ENCODE data around the gene CRYAB. TPM values are rescaled to one million over a fixed set of nuclear protein-coding genes. Genes with fewer than 3 reads are reported as not detected.

CRYAB gene
- total and polyA plus RNA-seq, 2 donors (not counting 1 experiment from before 2014, with no cell fraction given), result not detected

GRCh38 chr11:111938687-111939160, 27.2 kb upstream of the CRYAB start:
- Histone ChIP-seq H3K4me1 (ENCODE audit: control insufficient read depth in 2 of 2, insufficient read depth in 2 of 2, low read length in 2 of 2) (peaks cover 21 to 29% of the 10 kb centered on the region in 2 donors), H3K79me2 (ENCODE audit: control insufficient read depth, insufficient read depth, low read length) (no peaks in the 10 kb centered on the region), H3K36me3 (replicated peaks in 1 of 2; ENCODE audit: control extremely low read depth in 1 of 2, control insufficient read depth in 1 of 2, extremely low read depth in 1 of 2, insufficient read depth in 2 of 2, low read length in 1 of 2) (no peaks in the 10 kb centered on the region), H2AFZ (ENCODE audit: insufficient read depth, low read depth, low read length, poor library complexity, severe bottlenecking) (peak overlapping the region; percentile 92), H3K9me3 (ENCODE audit: control extremely low read depth in 1 of 3, control insufficient read depth in 2 of 3, insufficient read depth in 1 of 3, low read length in 2 of 3) (no peaks in the 10 kb centered on the region), H3K4me3 (ENCODE audit: control extremely low read depth in 1 of 5, extremely low read depth in 1 of 5, insufficient read depth in 1 of 5, low read depth in 2 of 5, low read length in 4 of 5) (no peak overlapping the region), H3K4me2 (replicated peaks; ENCODE audit: low read depth, low read length, poor library complexity, severe bottlenecking) (peak overlapping the region; percentile 28), H3K27me3 (replicated peaks in 1 of 4; ENCODE audit: control extremely low read depth in 1 of 4, control insufficient read depth in 3 of 4, insufficient read depth in 4 of 4, low read length in 3 of 4) (peaks cover 0 to 18% (median 4%) of the 10 kb centered on the region in 4 experiments), H3K9ac (ENCODE audit: low read length) (no peak overlapping the region), H3K27ac (ENCODE audit: low read length in 2 of 2) (no peak overlapping the region), H4K20me1 (ENCODE audit: control insufficient read depth, insufficient read depth, low read length, poor library complexity, severe bottlenecking) (no peaks in the 10 kb centered on the region)
- intact Hi-C loops (cut with micrococcal nuclease), result no loop called here
- H3K27me3 Mint-ChIP-seq, result peaks cover 13% of the 10 kb centered on the region
- ChIA-PET POLR2A (interaction anchor here (0.7 kb wide), 1 partner anchor 148 kb away, joined by 3 read pairs; the partner anchor contains the start of genes SDHD and TIMM8B), CTCF (interaction anchor here (0.7 to 1.4 kb wide), 4 partner anchors 9 to 46 kb away, joined by 3 to 6 read pairs (median 4); no protein-coding TSS in a partner anchor)
- ATAC-seq (ENCODE audit: low read depth) (peak; percentile 79), DNase-seq (peak; percentile 48)
- 3% methylated on average over 3 of the region's 7 CpGs for WGBS (ENCODE audit: insufficient coverage)
- no peak for TF ChIP-seq CTCF (IDR thresholded peaks at IDR 0.05)
- TF ChIP-seq EZH2 (IDR thresholded peaks at IDR 0.05; ENCODE audit: borderline replicate concordance, insufficient read depth, low read depth, low read length, poor library complexity, severe bottlenecking), result no peak
- H3K9me3 Mint-ChIP-seq (ENCODE audit: insufficient read depth), result no peaks in the 10 kb centered on the region
- peaks cover 28% of the 10 kb centered on the region for H3K4me1 Mint-ChIP-seq
- peak overlapping the region; percentile 54 for H3K27ac Mint-ChIP-seq
- H3K4me3 Mint-ChIP-seq, result peak overlapping the region; percentile 81

- no peak for TF ChIP-seq EZH2 (IDR thresholded peaks at IDR 0.05; ENCODE audit: borderline replicate concordance, insufficient read depth, low read depth, low read length, poor library complexity, severe bottlenecking)
- TF ChIP-seq CTCF (IDR thresholded peaks at IDR 0.05), result no peak
- Histone ChIP-seq H3K36me3 (replicated peaks in 1 of 2; ENCODE audit: control extremely low read depth in 1 of 2, control insufficient read depth in 1 of 2, extremely low read depth in 1 of 2, insufficient read depth in 2 of 2, low read length in 1 of 2) (no peaks in the 10 kb centered on the region), H3K4me3 (ENCODE audit: control extremely low read depth in 1 of 5, extremely low read depth in 1 of 5, insufficient read depth in 1 of 5, low read depth in 2 of 5, low read length in 4 of 5) (no peak overlapping the region), H2AFZ (ENCODE audit: insufficient read depth, low read depth, low read length, poor library complexity, severe bottlenecking) (peak overlapping the region; percentile 92), H3K27ac (ENCODE audit: low read length in 2 of 2) (no peak overlapping the region), H3K27me3 (replicated peaks in 1 of 4; ENCODE audit: control extremely low read depth in 1 of 4, control insufficient read depth in 3 of 4, insufficient read depth in 4 of 4, low read length in 3 of 4) (peaks cover 0 to 18% (median 4%) of the 10 kb centered on the region in 4 experiments), H3K9me3 (ENCODE audit: control extremely low read depth in 1 of 3, control insufficient read depth in 2 of 3, insufficient read depth in 1 of 3, low read length in 2 of 3) (no peaks in the 10 kb centered on the region), H3K9ac (ENCODE audit: low read length) (peak overlapping the region; percentile 80), H4K20me1 (ENCODE audit: control insufficient read depth, insufficient read depth, low read length, poor library complexity, severe bottlenecking) (no peaks in the 10 kb centered on the region), H3K79me2 (ENCODE audit: control insufficient read depth, insufficient read depth, low read length) (no peaks in the 10 kb centered on the region), H3K4me1 (ENCODE audit: control insufficient read depth in 2 of 2, insufficient read depth in 2 of 2, low read length in 2 of 2) (peaks cover 21 to 29% of the 10 kb centered on the region in 2 donors), H3K4me2 (replicated peaks; ENCODE audit: low read depth, low read length, poor library complexity, severe bottlenecking) (peak overlapping the region; percentile 95)
- ChIA-PET POLR2A (interaction anchor here (0.9 kb wide), 1 partner anchor 52 kb away, joined by 3 read pairs; no protein-coding TSS in a partner anchor), CTCF (interaction anchor here (0.8 to 2.0 kb wide), 4 partner anchors 11 to 343 kb away, joined by 3 to 7 read pairs (median 4); no protein-coding TSS in a partner anchor)
- Mint-ChIP-seq H3K27ac (peak overlapping the region; percentile 32), H3K27me3 (peaks cover 14% of the 10 kb centered on the region), H3K4me3 (peak overlapping the region; percentile 81), H3K4me1 (peaks cover 28% of the 10 kb centered on the region), H3K9me3 (ENCODE audit: insufficient read depth) (no peaks in the 10 kb centered on the region)
- DNase-seq, result no peak
- no peak for ATAC-seq (ENCODE audit: low read depth)
- WGBS (ENCODE audit: insufficient coverage), result 68% methylated on average over 7 of the region's 7 CpGs
- intact Hi-C loops (cut with micrococcal nuclease), result no loop called here
Measured at GRCh38 chr11:111937844-111938243, 26.3 kb upstream of the CRYAB start.
